Muscle of leg (tissue), 11 donors: Measurements from ENCODE around the gene SNHG17. TPM values are rescaled to one million over a fixed set of nuclear protein-coding genes. Genes with fewer than 3 reads are reported as not detected.
"Not testable (repeated sequence)": the region's sequence is repeated elsewhere in the genome, so short reads cannot be mapped to it uniquely, and the experiment has no call there.

Experiments
- DNase-seq: peaks from one replicate; pipeline ENCODE4 v3.0.0; 2013
- H3K27ac ChIP-seq: one replicate; pipeline ENCODE4 v1.5.1; 2013; ENCODE audit warnings: mild to moderate bottlenecking, low read length, control low read depth
- H3K27me3 ChIP-seq: one replicate; pipeline ENCODE4 v1.6.1; 2013; ENCODE audit warnings: low read length; ENCODE audit not compliant: control insufficient read depth, insufficient read depth
- H3K36me3 ChIP-seq: one replicate; pipeline ENCODE4 v1.6.1; 2013; ENCODE audit warnings: low read length; ENCODE audit not compliant: control insufficient read depth, insufficient read depth
- H3K4me1 ChIP-seq: one replicate; pipeline ENCODE4 v1.6.1; 2013; ENCODE audit warnings: low read length; ENCODE audit not compliant: control insufficient read depth, insufficient read depth
- H3K4me3 ChIP-seq: one replicate; pipeline ENCODE4 v1.5.1; 2013; ENCODE audit warnings: low read length, control low read depth
- H3K9me3 ChIP-seq: replicated peaks from 2 replicates; pipeline ENCODE4 v1.6.1; 2013; ENCODE audit warnings: low read depth, low read length; ENCODE audit not compliant: control insufficient read depth
- WGBS: methylation state at CpG from one replicate; pipeline ENCODE4 v1.1.5; 2013; ENCODE audit warnings: missing lambda C conversion rate; ENCODE audit not compliant: insufficient coverage; 5-methylcytosine and 5-hydroxymethylcytosine counted together
- polyA plus RNA-seq, 8 donors: library from polyadenylated mRNA; unstranded; fragments of 120-200 nt; gene quantifications; one replicate each; pipeline versions ENCODE4 v1.2.1 to v1.2.3, GENCODE V29; 2013; ENCODE audit warnings: inconsistent platforms in 1 of 8, low replicate concordance in 1 of 8; ENCODE audit not compliant: insufficient read length in 8 of 8, insufficient read depth in 1 of 8
- total RNA-seq: library from RNA; stranded (reverse); fragments of 120-200 nt; gene quantifications from one replicate; pipeline ENCODE4 v1.2.4, GENCODE V29; 2013

SNHG17 gene
- total and polyA plus RNA-seq, 9 donors = 11.4 to 35.0 (median 21.5) TPM

DNA sequence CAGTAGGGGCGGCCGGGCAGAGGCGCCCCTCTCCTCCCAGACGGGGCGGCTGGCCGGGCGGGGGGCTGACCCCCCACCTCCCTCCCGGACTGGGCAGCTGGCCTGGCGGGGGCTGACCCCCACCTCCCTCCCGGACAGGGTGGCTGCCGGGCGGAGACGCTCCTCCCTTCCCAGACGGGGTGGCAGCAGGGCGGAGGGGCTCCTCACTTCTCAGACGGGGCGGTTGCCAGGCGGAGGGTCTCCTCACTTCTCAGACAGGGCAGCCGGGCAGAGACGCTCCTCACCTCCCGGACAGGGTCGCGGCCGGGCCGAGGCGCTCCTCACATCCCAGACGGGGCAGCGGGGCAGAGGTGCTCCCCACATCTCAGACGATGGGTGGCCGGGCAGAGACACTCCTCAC lies 26.4 kb upstream of the SNHG17 start:
- not testable (repeated sequence) for H3K27me3 ChIP-seq, H3K4me1 ChIP-seq, H3K27ac ChIP-seq, H3K9me3 ChIP-seq, DNase-seq, H3K36me3 ChIP-seq, H3K4me3 ChIP-seq
- 93% methylated on average over 10 of the region's 30 CpGs for WGBS

DNA sequence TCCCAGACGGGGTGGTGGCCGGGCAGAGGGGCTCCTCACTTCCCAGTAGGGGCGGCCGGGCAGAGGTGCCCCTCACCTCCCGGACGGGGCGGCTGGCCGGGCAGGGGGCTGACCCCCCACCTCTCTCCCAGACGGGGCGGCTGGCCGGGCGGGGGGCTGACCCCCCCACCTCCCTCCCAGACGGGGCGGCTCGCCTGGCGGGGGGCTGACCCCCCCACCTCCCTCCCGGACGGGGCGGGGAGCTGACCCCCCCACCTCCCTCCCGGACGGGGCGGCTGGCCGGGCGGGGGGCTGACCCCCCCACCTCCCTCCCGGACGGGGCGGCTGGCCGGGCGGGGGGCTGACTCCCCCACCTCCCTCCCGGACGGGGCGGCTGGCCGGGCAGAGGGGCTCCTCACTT lies 26.0 kb upstream of the SNHG17 start:
- not testable (repeated sequence) for H3K4me3 ChIP-seq, H3K27ac ChIP-seq, DNase-seq, H3K4me1 ChIP-seq, H3K27me3 ChIP-seq, H3K36me3 ChIP-seq, H3K9me3 ChIP-seq
- WGBS = 100% methylated on average over 1 of the region's 33 CpGs

DNA sequence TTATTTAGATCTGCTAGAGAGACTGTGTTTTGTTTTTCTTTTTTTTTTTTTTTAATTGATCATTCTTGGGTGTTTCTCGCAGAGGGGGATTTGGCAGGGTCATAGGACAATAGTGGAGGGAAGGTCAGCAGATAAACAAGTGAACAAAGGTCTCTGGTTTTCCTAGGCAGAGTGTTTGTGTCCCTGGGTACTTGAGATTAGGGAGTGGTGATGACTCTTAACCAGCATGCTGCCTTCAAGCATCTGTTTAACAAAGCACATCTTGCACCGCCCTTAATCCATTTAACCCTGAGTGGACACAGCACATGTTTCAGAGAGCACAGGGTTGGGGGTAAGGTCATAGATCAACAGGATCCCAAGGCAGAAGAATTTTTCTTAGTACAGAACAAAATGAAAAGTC lies 25.5 kb upstream of the SNHG17 start:
- not testable (repeated sequence) for DNase-seq, H3K36me3 ChIP-seq, H3K27ac ChIP-seq, H3K9me3 ChIP-seq, H3K27me3 ChIP-seq, H3K4me3 ChIP-seq, H3K4me1 ChIP-seq
- no CpG with 5 or more reads among the region's 2 CpGs for WGBS

DNA sequence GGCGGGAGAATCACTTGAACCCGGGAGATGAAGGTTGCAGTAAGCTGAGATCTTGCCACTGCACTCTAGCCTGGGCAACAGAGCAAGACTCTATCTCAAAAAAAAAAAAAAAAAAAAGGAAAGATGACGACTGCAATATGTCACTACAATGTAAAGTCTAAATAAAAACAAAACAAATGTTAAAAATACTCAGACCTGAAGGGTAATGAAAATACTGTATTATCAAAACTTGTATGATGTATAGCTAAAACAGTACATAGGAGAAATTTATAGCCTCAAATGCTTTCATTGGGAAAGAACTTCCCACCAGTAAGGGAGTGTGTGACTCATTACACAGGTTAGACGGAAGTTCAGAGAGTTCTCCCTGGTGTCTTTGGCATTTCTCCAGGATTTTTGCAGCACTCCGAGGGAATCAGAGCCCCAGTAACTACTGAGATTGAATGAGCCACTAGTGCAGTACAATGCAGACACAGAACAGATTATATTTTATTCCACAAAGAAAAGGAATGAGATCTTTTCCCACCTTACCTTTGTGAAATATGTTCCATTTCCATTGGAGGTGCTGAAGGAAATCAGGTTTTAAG lies 25.0 kb upstream of the SNHG17 start:
- Histone ChIP-seq H3K27me3 (no peaks in the 10 kb centered on the region), H3K27ac (no peak overlapping the region), H3K4me3 (no peak overlapping the region), H3K9me3 (no peaks in the 10 kb centered on the region), H3K36me3 (no peaks in the 10 kb centered on the region), H3K4me1 (no peaks in the 10 kb centered on the region)
- DNase-seq = peak; percentile 48
- 90% methylated on average over 2 of the region's 5 CpGs for WGBS

DNA sequence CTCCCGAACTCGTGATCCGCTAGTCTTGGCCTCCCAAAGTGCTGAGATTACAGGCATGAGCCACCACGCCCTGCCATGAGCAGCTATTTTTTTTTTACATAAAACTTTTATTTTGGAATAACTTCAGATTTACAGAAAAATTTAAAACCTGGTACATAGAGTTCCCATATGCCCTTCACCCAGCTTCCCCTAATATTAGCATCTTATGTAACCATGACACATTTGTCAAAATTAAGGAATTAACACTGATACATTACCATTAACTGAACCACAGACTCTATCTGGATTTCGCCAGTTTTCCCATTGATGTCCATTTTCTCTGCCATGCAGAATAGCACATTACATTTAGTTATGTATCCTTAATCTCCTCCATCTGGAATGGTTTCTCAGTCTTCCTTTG lies 23.2 kb upstream of the SNHG17 start:
- no CpG with 5 or more reads among the region's 5 CpGs for WGBS
- Histone ChIP-seq H3K9me3 (no peaks in the 10 kb centered on the region), H3K4me3 (no peak overlapping the region), H3K27ac (no peak overlapping the region), H3K4me1 (no peaks in the 10 kb centered on the region), H3K27me3 (no peaks in the 10 kb centered on the region), H3K36me3 (no peaks in the 10 kb centered on the region)
- no peak for DNase-seq

DNA sequence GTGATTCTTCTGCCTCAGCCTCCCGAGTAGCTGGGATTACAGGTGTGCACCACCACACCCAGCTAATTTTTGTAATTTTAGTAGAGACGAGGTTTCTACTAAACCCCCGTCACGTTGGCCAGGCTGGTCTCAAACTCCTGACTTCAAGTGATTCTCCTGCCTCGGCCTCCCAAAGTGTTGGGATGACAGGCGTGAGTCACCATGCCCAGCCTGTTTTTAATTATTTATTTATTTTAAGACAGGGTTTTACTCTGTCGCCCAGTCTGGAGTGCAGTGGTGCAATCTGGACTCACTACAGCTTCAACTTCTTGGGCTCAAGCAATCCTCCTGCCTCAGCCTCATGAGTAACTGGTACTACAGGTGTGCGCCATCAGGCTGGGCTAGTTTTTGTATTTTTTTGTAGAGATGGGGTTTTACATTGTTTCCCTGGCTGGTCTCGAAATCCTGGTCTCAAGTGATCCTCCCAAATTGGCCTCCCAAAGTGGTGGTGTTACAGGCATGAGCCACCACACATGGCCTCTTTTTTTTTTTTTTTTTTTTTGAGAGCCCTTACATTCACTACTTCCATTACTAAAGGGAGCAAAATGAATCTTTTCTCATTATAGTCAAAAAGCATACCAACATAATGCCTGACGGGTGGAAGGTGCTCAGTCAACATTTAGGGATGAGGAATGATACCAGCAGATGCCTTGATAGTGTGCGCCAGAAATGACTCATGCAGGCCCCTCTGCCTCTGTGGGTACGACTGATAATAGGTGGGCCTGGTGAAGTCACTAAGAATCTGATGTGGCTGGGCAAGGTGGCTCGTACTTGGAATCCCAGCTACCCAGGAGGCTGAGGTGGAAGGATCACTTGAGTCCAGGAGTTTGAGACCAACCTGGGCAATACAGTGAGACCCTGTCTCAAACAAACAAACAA lies 19.7 kb upstream of the SNHG17 start:
- H3K27ac ChIP-seq = no peak overlapping the region
- DNase-seq = no peak
- 92% methylated on average over 2 of the region's 13 CpGs for WGBS
- H3K36me3 ChIP-seq = peaks cover 14% of the 10 kb centered on the region
- H3K27me3 ChIP-seq = no peaks in the 10 kb centered on the region
- no peak overlapping the region for H3K4me3 ChIP-seq
- no peaks in the 10 kb centered on the region for H3K9me3 ChIP-seq
- no peaks in the 10 kb centered on the region for H3K4me1 ChIP-seq

DNA sequence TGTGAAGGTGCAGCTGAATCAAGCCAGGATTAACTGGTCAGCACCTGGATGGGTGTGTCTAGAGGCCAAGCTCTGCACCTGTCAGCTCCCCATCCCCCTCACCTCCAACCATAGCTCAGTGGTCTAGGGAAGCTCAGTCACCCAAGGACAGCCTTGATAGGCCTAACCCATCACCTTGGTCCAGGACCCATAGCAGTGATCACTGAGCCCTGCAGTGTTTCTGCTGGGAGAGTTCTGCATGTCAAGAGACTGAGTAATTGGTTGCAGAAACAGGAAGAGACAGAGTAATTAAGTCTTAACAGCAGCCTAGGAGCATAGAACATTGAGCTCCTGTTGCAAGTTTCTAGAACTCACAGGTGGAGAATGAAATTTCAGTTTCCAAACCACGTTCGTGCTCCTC lies 18.8 kb upstream of the SNHG17 start:
- H3K4me3 ChIP-seq = no peak overlapping the region
- WGBS = 50% methylated on average over 2 of the region's 2 CpGs
- peaks cover 23% of the 10 kb centered on the region for H3K36me3 ChIP-seq
- H3K9me3 ChIP-seq = no peaks in the 10 kb centered on the region
- H3K27ac ChIP-seq = no peak overlapping the region
- H3K4me1 ChIP-seq = no peaks in the 10 kb centered on the region
- no peak for DNase-seq
- H3K27me3 ChIP-seq = no peaks in the 10 kb centered on the region

DNA sequence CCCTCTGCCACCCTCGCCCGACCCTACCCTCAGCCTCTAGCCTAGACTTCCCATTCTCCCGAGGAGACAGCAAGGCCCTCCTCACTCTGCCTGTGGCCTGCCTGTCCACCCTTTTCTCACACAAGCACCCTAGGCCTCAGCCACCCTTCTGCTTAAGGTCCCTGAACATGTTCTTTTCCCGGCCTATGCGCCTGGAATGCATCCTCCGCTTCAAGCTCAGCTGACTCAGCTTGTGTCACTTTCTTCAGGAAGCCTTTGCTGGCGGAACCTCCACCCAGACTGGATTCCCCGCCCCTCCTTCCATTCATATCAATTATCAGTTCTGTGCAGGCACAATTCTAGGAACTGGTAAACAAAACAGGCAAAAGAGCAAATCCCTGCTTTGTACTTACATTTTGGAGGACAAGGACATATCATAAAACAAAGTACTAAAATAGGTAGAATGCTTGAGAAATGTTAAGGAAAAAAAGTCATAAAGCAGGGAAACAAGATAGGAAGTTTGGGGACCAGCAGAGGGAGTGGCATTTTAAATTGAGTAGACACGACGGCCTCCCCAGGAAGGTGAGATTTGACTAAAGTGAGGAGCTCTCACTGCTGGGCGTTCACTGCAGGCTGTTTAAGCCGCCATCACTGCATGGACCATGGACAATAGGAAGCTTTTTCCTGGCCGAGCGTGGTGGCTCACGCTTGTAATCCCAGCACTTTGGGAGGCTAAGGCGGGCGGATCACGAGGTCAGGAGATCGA lies 17.9 kb upstream of the SNHG17 start:
- Histone ChIP-seq H3K36me3 (peaks cover 32% of the 10 kb centered on the region), H3K9me3 (no peaks in the 10 kb centered on the region), H3K4me3 (no peak overlapping the region), H3K4me1 (peaks cover under 1% of the 10 kb centered on the region), H3K27ac (no peak overlapping the region), H3K27me3 (no peaks in the 10 kb centered on the region)
- 81% methylated on average over 12 of the region's 19 CpGs for WGBS
- no peak for DNase-seq

DNA sequence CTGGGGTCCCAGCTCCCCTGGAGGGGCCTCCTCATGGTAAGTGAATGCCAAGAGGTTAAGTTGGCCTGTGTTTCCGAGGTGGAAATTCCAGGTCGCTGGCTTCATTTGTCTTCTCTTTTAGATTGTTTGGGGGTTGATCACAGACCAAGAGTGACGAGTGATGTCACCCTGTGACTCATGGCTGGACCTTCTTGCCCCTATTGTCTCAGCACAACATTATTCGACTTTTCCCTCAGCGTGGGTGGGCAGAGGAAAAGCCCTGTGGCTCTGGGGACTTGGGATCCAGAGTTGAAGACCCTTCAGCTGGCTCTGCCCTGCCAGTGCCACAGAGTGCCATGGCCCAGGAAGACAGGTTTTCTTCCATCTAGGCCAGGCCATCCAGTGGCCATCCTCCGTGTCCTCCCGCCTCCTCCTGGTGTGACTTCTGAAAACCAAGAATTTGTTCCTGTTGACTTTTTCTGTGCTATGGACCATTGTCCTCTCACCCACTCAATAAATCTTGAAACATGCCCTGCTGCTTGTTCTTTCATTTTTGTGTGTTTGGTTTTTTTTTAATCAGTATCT lies 15.4 kb upstream of the SNHG17 start:
- H3K4me1 ChIP-seq = peaks cover 13% of the 10 kb centered on the region
- 83% methylated on average over 5 of the region's 7 CpGs for WGBS
- H3K9me3 ChIP-seq = no peaks in the 10 kb centered on the region
- H3K27ac ChIP-seq = no peak overlapping the region
- H3K4me3 ChIP-seq = no peak overlapping the region
- H3K36me3 ChIP-seq = peaks cover 34% of the 10 kb centered on the region
- no peak for DNase-seq
- no peaks in the 10 kb centered on the region for H3K27me3 ChIP-seq

DNA sequence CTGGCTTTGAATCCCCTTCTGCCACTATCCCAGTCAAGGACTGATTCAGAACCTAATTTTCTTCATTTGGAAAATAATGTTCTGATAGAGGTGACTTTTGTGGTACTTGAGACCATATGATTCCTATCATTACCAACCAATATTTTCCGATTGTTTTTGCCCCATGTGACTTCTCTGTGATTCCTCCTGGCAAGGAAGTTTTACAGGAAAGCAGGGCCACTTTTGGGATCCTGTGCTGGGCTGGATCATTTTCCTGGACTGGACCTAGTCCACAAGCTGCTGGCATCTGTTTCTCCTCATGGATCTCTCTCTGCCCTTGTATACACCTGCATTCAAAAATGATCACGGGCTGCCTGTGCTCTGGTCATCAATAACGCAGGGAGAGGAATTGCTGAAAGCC lies 13.9 kb upstream of the SNHG17 start:
- 73% methylated on average over 1 of the region's 3 CpGs for WGBS
- Histone ChIP-seq H3K27ac (no peak overlapping the region), H3K9me3 (no peaks in the 10 kb centered on the region), H3K4me3 (no peak overlapping the region), H3K27me3 (no peaks in the 10 kb centered on the region), H3K4me1 (peaks cover 13% of the 10 kb centered on the region), H3K36me3 (peaks cover 34% of the 10 kb centered on the region)
- no peak for DNase-seq
